HG03045 (cell line): ENCODE data around the gene KCNG2.

Experiments
- ATAC-seq: cut with Tn5 transposase; IDR thresholded peaks from one replicate; pipeline ENCODE4 v1.9.1; 2021; ENCODE audit warnings: mild to moderate bottlenecking, moderate library complexity; ENCODE audit not compliant: unreplicated experiment

Gene KCNG2

DNA sequence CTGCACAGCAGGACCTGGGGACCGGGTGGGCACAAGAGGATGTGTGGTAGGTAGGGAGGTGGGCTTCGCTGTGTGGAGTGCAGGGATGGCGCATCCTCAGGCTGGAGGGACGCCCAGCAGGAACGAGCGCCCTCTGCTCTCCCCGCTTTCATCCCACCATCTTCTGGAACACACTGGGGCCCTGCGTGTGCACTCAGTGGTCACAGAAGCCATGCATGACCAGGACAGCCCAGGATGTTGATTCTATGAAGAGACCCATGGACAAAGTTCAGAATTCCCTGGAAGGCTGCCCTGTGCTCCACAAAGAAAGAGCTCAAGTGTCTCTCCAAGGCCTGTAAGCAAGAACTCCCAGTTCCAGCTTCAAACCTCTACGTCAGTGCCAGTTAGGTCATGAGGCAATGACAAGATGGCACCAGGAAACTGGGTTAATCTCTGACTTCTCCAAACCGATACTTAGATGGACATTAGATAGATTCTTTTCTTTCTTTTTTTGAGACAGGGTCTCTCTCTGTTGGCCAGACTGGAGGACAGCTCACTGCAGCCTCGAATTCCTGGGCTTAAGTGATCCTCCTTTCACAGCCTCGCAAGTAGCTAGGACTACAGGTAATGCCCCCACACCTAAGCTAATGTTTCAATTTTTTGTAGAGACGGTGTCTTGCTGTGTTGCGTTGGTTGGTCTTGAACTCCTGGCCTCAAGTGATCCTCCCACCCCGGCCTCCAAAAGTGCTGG lies 150.3 kb downstream of the KCNG2 start:
- ATAC-seq = no peak

DNA sequence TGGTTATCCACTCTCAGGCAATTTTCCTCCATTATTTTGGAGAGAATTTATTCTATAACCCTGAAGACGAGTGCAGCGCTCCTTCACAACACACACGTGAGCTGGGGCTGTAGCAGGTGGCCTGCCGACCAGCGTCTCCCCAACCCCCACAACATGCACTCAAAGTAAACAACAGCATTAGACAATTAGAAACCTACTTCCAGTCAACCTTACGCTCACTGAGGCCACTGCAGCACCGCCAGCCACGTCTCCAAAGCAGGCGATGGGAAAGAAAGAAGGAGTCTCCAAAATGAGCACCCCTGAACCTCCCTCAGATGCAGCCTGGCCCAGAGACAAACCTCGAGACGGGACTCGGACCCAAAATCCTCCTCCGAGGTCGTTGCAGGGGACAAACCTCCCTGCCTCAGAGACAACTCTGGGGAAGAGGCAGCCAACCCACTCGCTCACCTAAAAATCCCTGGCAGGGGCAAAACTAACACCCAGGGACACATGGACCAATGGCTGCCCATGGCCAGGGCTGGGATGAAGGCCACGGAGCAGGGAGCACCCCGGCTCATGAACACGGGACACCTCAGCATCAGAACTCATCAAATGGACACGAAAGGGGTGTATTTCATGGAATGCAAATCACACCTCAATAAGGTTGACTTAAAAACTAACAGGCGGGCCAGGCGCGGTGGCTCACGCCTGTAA lies 151.1 kb downstream of the KCNG2 start:
- no peak for ATAC-seq
